GM19438 (cell line): ENCODE results near the gene ATP1A1.

ENCODE experiments used
- ATAC-seq: cut with Tn5 transposase; IDR thresholded peaks from one replicate; pipeline ENCODE4 v1.9.1; 2021; ENCODE audit warnings: low read depth; ENCODE audit not compliant: unreplicated experiment

ATP1A1 gene

GRCh38 chr1:116411784-116412479 is 38.9 kb downstream of the ATP1A1 start:
- no peak for ATAC-seq

- no peak for ATAC-seq
These were observed 39.4 kb downstream of the ATP1A1 start for GRCh38 chr1:116412480-116412798.

- no peak for ATAC-seq
These were observed 39.9 kb downstream of the ATP1A1 start for GRCh38 chr1:116412898-116413297.

- ATAC-seq = no peak
These were observed 40.4 kb downstream of the ATP1A1 start for GRCh38 chr1:116413414-116413813.

- ATAC-seq = no peak
These were observed 41.3 kb downstream of the ATP1A1 start for GRCh38 chr1:116414364-116414763.

- ATAC-seq = no peak
These were observed 42.2 kb downstream of the ATP1A1 start for GRCh38 chr1:116415200-116415698.

GRCh38 chr1:116415699-116416533 is 42.9 kb downstream of the ATP1A1 start:
- no peak for ATAC-seq

GRCh38 chr1:116416854-116417513 is 43.9 kb downstream of the ATP1A1 start:
- no peak for ATAC-seq

GRCh38 chr1:116417678-116418077 is 44.6 kb downstream of the ATP1A1 start:
- ATAC-seq = no peak

GRCh38 chr1:116418091-116418830 is 45.2 kb downstream of the ATP1A1 start:
- ATAC-seq = peak; percentile 73

GRCh38 chr1:116420417-116421200 is 47.6 kb downstream of the ATP1A1 start:
- ATAC-seq = no peak

- no peak for ATAC-seq
These were observed 51.4 kb downstream of the ATP1A1 start for GRCh38 chr1:116424438-116424837.

GRCh38 chr1:116424863-116425262 is 51.8 kb downstream of the ATP1A1 start:
- no peak for ATAC-seq

- no peak for ATAC-seq
These were observed 52.9 kb downstream of the ATP1A1 start for GRCh38 chr1:116425987-116426386.

- ATAC-seq = no peak
These were observed 53.4 kb downstream of the ATP1A1 start for GRCh38 chr1:116426401-116426800.

GRCh38 chr1:116428576-116428975 is 55.5 kb downstream of the ATP1A1 start:
- ATAC-seq = no peak

GRCh38 chr1:116429821-116430374 is 56.9 kb downstream of the ATP1A1 start:
- no peak for ATAC-seq

- no peak for ATAC-seq
These were observed 58.9 kb downstream of the ATP1A1 start for GRCh38 chr1:116431870-116432500.

GRCh38 chr1:116432655-116433265 is 59.7 kb downstream of the ATP1A1 start:
- no peak for ATAC-seq
